ENCODE results near the gene COL20A1.

Gene COL20A1

DNA sequence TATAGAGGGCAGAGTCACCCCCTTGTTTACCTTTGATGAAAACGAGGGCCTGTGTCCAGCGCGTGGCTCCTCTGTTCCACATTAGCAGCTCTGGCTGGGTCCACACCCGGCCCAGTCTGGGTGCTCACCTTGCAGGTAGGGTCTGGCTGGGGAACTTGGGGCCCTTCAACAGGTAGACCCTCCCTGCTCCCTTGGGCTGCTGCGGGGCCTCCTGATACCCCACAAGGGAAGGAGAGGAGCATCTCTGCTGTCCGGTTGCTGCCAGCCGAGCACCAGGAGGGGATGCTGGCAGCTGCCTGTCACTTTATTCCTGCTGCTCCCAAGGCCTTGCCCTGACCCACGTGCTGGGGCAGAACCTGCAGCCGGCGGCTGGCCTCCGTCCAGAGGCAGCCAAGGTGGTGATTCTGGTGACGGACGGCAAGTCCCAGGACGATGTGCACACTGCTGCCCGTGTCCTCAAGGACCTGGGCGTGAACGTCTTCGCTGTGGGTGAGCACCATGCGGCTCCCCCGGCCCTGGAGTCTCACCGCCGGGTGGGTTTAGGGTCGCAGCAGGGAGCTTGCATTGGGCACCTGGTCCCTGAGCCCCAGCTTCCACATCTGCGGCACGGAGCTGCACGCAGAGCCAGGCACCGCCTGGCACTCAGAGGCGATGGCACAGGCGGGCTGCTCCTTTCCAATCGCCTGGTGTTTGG, 15.4 kb downstream of the COL20A1 start:
- Histone ChIP-seq H3K4me3 (ENCODE audit: insufficient read depth, low read depth, low read length) (no peak overlapping the region), H3K4me1 (ENCODE audit: control insufficient read depth, insufficient read depth, low read length) (no peaks in the 10 kb centered on the region), H3K27ac (ENCODE audit: insufficient read depth, low read depth, low read length, poor library complexity, severe bottlenecking) (no peak overlapping the region), H3K27me3 (ENCODE audit: control insufficient read depth, insufficient read depth, low read length, poor library complexity, severe bottlenecking) (no peaks in the 10 kb centered on the region), H3K36me3 (ENCODE audit: control insufficient read depth, insufficient read depth, low read length) (no peaks in the 10 kb centered on the region), H3K9me3 (ENCODE audit: control insufficient read depth, low read length) (no peaks in the 10 kb centered on the region)
- 90 to 92% methylated on average over 30 of the region's 30 CpGs for WGBS, 2 experiments

DNA sequence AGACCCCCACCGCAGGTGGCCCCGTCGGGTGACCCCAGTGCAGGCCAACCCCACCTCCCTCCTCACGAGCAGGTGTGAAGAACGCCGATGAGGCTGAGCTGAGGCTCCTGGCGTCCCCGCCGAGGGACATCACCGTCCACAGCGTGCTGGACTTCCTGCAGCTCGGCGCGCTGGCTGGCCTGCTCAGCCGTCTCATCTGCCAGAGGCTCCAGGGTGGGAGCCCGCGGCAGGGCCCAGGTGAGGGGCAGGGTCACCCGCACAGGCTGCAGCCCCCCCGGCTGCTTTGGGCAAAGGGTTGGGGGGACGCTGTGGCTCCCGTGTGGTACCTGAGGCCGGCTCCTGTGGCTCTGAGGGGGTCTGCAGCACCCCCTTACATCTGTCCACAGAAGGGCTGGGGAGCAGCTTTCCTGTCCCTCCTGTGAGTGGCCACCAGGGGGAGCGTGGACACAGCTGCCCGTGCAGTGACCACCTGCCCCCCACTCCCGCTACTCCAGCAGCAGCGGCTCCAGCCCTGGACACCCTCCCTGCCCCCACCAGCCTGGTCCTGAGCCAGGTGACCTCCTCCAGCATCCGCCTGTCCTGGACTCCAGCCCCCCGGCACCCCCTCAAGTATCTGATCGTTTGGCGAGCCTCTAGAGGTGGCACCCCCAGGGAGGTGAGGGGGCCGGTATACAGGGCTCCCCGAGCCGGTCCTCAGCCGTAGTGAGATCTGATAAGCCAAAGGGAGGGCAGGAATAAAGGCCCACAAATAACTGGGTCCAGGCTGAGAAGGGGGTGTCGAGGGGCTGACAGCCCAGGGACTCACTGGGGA, 16.5 kb downstream of the COL20A1 start:
- Histone ChIP-seq H3K27ac (ENCODE audit: insufficient read depth, low read depth, low read length, poor library complexity, severe bottlenecking) (no peak overlapping the region), H3K4me1 (ENCODE audit: control insufficient read depth, insufficient read depth, low read length) (no peaks in the 10 kb centered on the region), H3K9me3 (ENCODE audit: control insufficient read depth, low read length) (no peaks in the 10 kb centered on the region), H3K4me3 (ENCODE audit: insufficient read depth, low read depth, low read length) (no peak overlapping the region), H3K36me3 (ENCODE audit: control insufficient read depth, insufficient read depth, low read length) (no peaks in the 10 kb centered on the region), H3K27me3 (ENCODE audit: control insufficient read depth, insufficient read depth, low read length, poor library complexity, severe bottlenecking) (no peaks in the 10 kb centered on the region)
- 64 to 65% methylated on average over 35 of the region's 35 CpGs for WGBS, 2 experiments

DNA sequence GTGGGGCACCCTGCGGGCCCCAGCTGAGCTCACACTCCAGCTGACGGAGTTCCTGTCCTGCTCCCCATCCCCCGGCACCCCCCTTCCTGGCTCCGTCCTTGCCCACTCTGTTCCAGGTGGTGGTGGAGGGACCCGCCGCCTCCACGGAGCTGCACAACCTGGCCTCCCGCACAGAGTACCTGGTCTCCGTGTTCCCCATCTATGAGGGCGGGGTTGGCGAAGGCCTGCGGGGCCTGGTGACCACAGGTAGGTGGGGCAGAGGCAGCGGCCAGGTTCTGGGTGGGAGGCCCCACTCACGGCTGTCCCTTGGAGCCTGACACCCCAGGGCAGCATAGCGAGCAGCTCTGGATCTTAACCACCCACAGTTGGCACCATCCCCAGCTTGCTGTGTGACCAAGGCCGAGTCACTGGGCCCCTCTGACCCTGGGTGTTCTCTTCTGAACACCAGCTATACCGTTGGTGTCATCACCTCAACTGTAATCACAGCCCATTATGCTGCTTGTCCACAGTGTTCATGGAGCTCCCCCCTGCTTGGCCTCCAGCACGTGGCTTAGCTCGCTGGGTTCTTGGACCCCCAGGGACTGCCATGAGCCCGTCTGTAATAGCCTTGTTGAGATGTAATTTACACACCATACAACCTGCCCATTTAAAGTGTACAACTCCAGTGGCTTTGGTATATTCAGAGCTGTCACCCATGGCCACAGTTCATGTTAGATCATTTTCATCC, 17.4 kb downstream of the COL20A1 start:
- no peak overlapping the region for H3K4me3 ChIP-seq (ENCODE audit: insufficient read depth, low read depth, low read length)
- no peaks in the 10 kb centered on the region for H3K27me3 ChIP-seq (ENCODE audit: control insufficient read depth, insufficient read depth, low read length, poor library complexity, severe bottlenecking)
- WGBS, 2 experiments: 91 to 92% methylated on average over 20 of the region's 20 CpGs
- no peak overlapping the region for H3K27ac ChIP-seq (ENCODE audit: insufficient read depth, low read depth, low read length, poor library complexity, severe bottlenecking)
- H3K4me1 ChIP-seq (ENCODE audit: control insufficient read depth, insufficient read depth, low read length): no peaks in the 10 kb centered on the region
- no peaks in the 10 kb centered on the region for H3K9me3 ChIP-seq (ENCODE audit: control insufficient read depth, low read length)
- H3K36me3 ChIP-seq (ENCODE audit: control insufficient read depth, insufficient read depth, low read length): no peaks in the 10 kb centered on the region

DNA sequence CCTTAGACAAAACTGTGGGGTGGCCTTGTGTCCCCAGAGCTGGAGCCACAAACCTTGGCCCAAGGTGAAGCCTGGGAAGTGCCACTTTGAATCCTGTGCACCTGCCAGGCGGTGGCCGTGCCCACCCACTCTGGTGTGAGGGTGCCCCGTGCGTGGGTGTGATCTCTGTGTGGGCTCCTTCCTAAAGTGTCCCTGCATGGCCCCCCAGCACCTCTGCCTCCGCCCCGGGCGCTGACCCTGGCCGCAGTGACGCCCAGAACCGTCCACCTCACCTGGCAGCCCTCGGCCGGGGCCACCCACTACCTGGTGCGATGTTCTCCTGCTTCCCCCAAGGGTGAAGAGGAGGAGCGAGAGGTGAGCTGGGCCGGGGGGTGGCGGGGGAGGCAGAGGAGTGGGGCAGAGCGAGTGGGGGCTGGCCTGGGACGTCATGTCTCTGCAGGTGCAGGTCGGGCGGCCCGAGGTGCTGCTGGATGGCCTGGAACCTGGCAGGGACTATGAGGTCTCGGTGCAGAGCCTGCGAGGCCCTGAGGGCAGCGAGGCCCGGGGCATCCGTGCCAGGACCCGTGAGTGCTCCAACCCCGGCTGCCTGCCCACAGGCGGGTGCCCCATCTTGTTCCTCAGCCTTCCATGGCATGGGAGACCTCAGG, 18.3 kb downstream of the COL20A1 start:
- Histone ChIP-seq H3K9me3 (ENCODE audit: control insufficient read depth, low read length) (no peaks in the 10 kb centered on the region), H3K27ac (ENCODE audit: insufficient read depth, low read depth, low read length, poor library complexity, severe bottlenecking) (no peak overlapping the region), H3K4me1 (ENCODE audit: control insufficient read depth, insufficient read depth, low read length) (no peaks in the 10 kb centered on the region), H3K27me3 (ENCODE audit: control insufficient read depth, insufficient read depth, low read length, poor library complexity, severe bottlenecking) (no peaks in the 10 kb centered on the region), H3K4me3 (ENCODE audit: insufficient read depth, low read depth, low read length) (no peak overlapping the region), H3K36me3 (ENCODE audit: control insufficient read depth, insufficient read depth, low read length) (no peaks in the 10 kb centered on the region)
- WGBS, 2 experiments: 91 to 93% methylated on average over 29 of the region's 29 CpGs

DNA sequence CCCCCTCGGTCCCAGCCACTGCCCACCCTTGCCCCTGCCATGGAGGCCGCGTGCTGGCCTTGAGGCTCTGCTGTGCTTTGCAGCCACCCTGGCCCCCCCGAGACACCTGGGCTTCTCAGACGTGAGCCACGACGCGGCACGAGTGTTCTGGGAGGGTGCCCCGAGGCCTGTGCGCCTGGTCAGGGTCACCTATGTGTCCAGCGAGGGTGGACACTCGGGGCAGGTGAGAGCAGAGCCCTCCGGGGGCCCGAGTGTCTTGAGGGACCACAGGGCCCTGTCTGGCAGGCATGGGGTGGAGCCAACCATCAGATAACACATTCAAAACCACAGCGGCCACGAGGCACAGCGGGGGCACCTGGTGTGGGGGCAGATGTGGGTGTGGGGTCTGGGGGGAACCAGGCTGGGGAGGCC, 18.9 kb downstream of the COL20A1 start:
- Histone ChIP-seq H3K36me3 (ENCODE audit: control insufficient read depth, insufficient read depth, low read length) (no peaks in the 10 kb centered on the region), H3K4me3 (ENCODE audit: insufficient read depth, low read depth, low read length) (no peak overlapping the region), H3K4me1 (ENCODE audit: control insufficient read depth, insufficient read depth, low read length) (no peaks in the 10 kb centered on the region), H3K27me3 (ENCODE audit: control insufficient read depth, insufficient read depth, low read length, poor library complexity, severe bottlenecking) (no peaks in the 10 kb centered on the region), H3K9me3 (ENCODE audit: control insufficient read depth, low read length) (no peaks in the 10 kb centered on the region), H3K27ac (ENCODE audit: insufficient read depth, low read depth, low read length, poor library complexity, severe bottlenecking) (no peak overlapping the region)
- WGBS, 2 experiments: 94 to 95% methylated on average over 17 to 18 of the region's 18 CpGs

DNA sequence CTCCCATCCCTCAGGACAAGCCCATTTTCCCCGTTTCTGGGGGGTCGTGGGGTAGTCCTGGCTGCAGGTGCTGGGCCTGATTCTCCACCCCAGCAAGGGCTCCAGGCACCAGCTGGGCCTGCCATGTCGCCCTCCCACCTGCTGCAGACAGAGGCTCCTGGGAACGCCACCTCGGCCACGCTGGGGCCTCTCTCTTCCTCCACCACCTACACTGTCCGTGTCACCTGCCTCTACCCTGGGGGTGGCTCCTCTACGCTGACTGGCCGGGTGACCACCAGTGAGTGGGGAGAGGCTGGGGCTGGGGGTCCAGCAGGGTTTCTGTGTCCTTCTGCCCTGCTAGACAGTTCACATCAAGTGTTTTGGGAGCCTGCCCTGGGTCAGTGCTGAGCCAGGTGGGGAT, 19.3 kb downstream of the COL20A1 start:
- no peaks in the 10 kb centered on the region for H3K9me3 ChIP-seq (ENCODE audit: control insufficient read depth, low read length)
- 89% methylated on average over 8 to 9 of the region's 9 CpGs for WGBS, 2 experiments
- no peak overlapping the region for H3K4me3 ChIP-seq (ENCODE audit: insufficient read depth, low read depth, low read length)
- no peaks in the 10 kb centered on the region for H3K36me3 ChIP-seq (ENCODE audit: control insufficient read depth, insufficient read depth, low read length)
- no peaks in the 10 kb centered on the region for H3K4me1 ChIP-seq (ENCODE audit: control insufficient read depth, insufficient read depth, low read length)
- H3K27ac ChIP-seq (ENCODE audit: insufficient read depth, low read depth, low read length, poor library complexity, severe bottlenecking): no peak overlapping the region
- no peaks in the 10 kb centered on the region for H3K27me3 ChIP-seq (ENCODE audit: control insufficient read depth, insufficient read depth, low read length, poor library complexity, severe bottlenecking)

DNA sequence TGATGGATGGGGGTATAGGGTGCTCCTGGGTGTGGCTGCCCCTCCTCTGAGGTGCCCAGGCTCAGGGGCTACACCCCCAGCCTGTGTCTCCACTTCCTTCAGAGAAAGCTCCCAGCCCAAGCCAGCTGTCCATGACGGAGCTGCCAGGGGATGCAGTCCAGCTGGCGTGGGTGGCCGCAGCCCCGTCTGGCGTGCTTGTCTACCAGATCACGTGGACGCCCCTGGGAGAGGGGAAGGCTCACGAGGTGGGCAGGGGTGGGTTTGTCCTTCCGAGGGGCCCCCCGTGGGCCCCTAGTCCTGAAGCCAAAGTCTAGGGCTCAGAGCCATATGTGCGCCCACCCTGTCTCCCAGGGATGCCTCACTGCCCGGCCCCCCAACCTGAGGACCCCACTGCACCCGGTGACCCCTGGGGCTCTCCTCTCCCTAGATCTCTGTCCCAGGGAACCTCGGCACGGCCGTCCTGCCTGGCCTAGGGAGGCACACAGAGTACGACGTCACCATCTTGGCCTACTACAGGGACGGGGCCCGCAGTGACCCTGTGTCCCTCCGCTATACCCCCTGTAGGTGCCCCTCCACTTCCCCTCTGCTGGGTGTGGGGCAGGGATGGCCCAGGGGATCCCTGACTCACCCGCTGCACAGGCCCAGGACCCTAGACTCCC, 19.8 kb downstream of the COL20A1 start:
- Histone ChIP-seq H3K9me3 (ENCODE audit: control insufficient read depth, low read length) (no peaks in the 10 kb centered on the region), H3K4me1 (ENCODE audit: control insufficient read depth, insufficient read depth, low read length) (no peaks in the 10 kb centered on the region), H3K4me3 (ENCODE audit: insufficient read depth, low read depth, low read length) (no peak overlapping the region), H3K27ac (ENCODE audit: insufficient read depth, low read depth, low read length, poor library complexity, severe bottlenecking) (no peak overlapping the region), H3K36me3 (ENCODE audit: control insufficient read depth, insufficient read depth, low read length) (no peaks in the 10 kb centered on the region), H3K27me3 (ENCODE audit: control insufficient read depth, insufficient read depth, low read length, poor library complexity, severe bottlenecking) (no peaks in the 10 kb centered on the region)
- 92% methylated on average over 22 of the region's 22 CpGs for WGBS, 2 experiments

DNA sequence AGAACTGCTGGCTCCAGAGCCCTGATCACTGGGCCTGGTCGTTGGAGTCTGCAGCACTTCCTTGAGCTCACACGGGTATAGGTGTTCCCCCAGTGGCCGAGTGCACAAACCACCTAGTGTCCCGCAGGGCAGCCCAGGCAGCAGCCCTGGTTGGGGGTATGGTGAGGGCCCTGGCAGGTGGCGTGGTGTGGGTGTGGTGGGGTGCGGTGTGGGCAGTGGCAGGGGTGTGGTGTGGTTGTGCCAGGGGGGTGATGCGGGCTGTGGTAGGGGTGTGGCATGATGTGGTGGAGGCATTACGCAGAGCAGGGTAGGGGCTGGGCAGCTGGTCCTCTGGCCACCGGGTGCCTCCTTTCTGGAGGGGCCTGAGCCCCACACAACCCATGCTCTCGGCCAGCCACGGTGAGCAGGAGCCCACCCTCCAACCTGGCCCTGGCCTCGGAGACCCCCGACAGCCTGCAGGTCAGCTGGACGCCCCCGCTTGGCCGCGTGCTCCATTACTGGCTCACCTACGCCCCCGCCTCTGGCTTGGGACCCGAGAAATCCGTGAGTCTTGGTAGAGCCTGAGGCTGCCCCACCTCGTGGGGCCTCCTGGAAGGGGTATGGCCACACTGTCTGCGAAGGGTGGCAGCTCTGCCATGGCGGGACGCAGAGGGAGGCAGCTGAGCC, 20.5 kb downstream of the COL20A1 start:
- Histone ChIP-seq H3K9me3 (ENCODE audit: control insufficient read depth, low read length) (no peaks in the 10 kb centered on the region), H3K27me3 (ENCODE audit: control insufficient read depth, insufficient read depth, low read length, poor library complexity, severe bottlenecking) (no peaks in the 10 kb centered on the region), H3K4me3 (ENCODE audit: insufficient read depth, low read depth, low read length) (no peak overlapping the region), H3K36me3 (ENCODE audit: control insufficient read depth, insufficient read depth, low read length) (no peaks in the 10 kb centered on the region), H3K27ac (ENCODE audit: insufficient read depth, low read depth, low read length, poor library complexity, severe bottlenecking) (no peak overlapping the region), H3K4me1 (ENCODE audit: control insufficient read depth, insufficient read depth, low read length) (no peaks in the 10 kb centered on the region)
- WGBS, 2 experiments: 87 to 91% methylated on average over 25 of the region's 25 CpGs

DNA sequence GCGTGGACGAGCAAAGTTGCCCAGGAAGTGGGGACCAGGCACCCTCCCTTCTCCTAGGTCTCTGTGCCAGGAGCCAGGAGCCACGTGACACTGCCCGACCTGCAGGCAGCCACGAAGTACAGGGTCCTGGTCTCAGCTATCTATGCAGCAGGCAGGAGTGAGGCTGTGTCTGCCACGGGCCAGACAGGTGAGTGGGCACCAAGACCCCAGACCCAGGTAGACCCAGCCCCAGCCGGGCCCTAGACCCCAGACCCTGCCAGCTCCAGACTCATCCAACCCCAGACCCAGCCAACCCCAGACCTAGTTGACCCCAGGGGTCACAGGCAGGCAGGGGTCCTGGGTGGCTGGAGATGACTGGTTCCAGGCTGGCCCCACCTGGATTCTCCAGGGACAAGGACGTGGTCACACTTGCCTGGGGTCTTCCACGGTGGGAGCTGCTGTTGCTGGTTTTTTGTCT, 21.1 kb downstream of the COL20A1 start:
- Histone ChIP-seq H3K27me3 (ENCODE audit: control insufficient read depth, insufficient read depth, low read length, poor library complexity, severe bottlenecking) (no peaks in the 10 kb centered on the region), H3K4me3 (ENCODE audit: insufficient read depth, low read depth, low read length) (no peak overlapping the region), H3K4me1 (ENCODE audit: control insufficient read depth, insufficient read depth, low read length) (no peaks in the 10 kb centered on the region), H3K9me3 (ENCODE audit: control insufficient read depth, low read length) (no peaks in the 10 kb centered on the region), H3K27ac (ENCODE audit: insufficient read depth, low read depth, low read length, poor library complexity, severe bottlenecking) (no peak overlapping the region), H3K36me3 (ENCODE audit: control insufficient read depth, insufficient read depth, low read length) (no peaks in the 10 kb centered on the region)
- WGBS, 2 experiments: 90 to 92% methylated on average over 9 of the region's 9 CpGs
